ENCODE measurements around the gene WDR45B. TPM values are rescaled to one million over a fixed set of nuclear protein-coding genes. Genes with fewer than 3 reads are reported as not detected.

The WDR45B gene
- polyA plus RNA-seq, 1 donor from 2014 or later = 131 TPM

DNA sequence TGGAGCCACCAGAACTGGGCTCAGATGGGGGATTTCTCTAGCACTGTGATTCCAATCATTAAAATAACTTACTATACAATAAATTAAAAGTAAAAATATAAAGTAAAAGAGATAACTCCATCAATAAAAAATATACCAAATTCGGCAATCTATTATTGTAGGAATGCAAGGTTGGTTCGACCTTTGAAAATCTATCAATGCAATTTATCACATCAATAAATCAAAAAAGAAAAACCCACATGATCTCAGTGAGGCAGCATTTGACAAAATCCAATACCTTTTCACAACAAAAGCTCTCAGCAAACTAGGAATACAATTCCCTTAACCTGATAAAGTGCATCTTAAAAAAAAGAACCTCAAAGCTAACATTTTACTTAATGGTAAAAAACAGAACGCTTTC, 33.3 kb upstream of the WDR45B start:
- TF ChIP-seq TAF1 (IDR thresholded peaks at IDR 0.05; ENCODE audit: low read depth) = no peak
- no peak for TF ChIP-seq MXI1 (conservative IDR thresholded peaks at IDR 0.05; ENCODE audit: poor library complexity, severe bottlenecking)
- TF ChIP-seq RAD21 (conservative IDR thresholded peaks at IDR 0.05) = no peak
- TF ChIP-seq, protein P1, sequence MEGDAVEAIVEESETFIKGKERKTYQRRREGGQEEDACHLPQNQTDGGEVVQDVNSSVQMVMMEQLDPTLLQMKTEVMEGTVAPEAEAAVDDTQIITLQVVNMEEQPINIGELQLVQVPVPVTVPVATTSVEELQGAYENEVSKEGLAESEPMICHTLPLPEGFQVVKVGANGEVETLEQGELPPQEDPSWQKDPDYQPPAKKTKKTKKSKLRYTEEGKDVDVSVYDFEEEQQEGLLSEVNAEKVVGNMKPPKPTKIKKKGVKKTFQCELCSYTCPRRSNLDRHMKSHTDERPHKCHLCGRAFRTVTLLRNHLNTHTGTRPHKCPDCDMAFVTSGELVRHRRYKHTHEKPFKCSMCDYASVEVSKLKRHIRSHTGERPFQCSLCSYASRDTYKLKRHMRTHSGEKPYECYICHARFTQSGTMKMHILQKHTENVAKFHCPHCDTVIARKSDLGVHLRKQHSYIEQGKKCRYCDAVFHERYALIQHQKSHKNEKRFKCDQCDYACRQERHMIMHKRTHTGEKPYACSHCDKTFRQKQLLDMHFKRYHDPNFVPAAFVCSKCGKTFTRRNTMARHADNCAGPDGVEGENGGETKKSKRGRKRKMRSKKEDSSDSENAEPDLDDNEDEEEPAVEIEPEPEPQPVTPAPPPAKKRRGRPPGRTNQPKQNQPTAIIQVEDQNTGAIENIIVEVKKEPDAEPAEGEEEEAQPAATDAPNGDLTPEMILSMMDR (IDR thresholded peaks at IDR 0.05; ENCODE audit: poor library complexity, severe bottlenecking) = no peak
- no peak for TF ChIP-seq POLR2AphosphoS5 (IDR thresholded peaks at IDR 0.05)
- no peak for TF ChIP-seq EZH2 (IDR thresholded peaks at IDR 0.05; ENCODE audit: borderline replicate concordance, insufficient read depth, low read length, poor library complexity, severe bottlenecking)
- no peak for TF ChIP-seq SMC3 (conservative IDR thresholded peaks at IDR 0.05; ENCODE audit: poor library complexity)
- TF ChIP-seq, protein P2, sequence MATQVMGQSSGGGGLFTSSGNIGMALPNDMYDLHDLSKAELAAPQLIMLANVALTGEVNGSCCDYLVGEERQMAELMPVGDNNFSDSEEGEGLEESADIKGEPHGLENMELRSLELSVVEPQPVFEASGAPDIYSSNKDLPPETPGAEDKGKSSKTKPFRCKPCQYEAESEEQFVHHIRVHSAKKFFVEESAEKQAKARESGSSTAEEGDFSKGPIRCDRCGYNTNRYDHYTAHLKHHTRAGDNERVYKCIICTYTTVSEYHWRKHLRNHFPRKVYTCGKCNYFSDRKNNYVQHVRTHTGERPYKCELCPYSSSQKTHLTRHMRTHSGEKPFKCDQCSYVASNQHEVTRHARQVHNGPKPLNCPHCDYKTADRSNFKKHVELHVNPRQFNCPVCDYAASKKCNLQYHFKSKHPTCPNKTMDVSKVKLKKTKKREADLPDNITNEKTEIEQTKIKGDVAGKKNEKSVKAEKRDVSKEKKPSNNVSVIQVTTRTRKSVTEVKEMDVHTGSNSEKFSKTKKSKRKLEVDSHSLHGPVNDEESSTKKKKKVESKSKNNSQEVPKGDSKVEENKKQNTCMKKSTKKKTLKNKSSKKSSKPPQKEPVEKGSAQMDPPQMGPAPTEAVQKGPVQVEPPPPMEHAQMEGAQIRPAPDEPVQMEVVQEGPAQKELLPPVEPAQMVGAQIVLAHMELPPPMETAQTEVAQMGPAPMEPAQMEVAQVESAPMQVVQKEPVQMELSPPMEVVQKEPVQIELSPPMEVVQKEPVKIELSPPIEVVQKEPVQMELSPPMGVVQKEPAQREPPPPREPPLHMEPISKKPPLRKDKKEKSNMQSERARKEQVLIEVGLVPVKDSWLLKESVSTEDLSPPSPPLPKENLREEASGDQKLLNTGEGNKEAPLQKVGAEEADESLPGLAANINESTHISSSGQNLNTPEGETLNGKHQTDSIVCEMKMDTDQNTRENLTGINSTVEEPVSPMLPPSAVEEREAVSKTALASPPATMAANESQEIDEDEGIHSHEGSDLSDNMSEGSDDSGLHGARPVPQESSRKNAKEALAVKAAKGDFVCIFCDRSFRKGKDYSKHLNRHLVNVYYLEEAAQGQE (IDR thresholded peaks at IDR 0.05; ENCODE audit: borderline replicate concordance) = no peak
- TF ChIP-seq EP300 (conservative IDR thresholded peaks at IDR 0.05; ENCODE audit: poor library complexity, severe bottlenecking) = no peak
- no peaks in the 10 kb centered on the region for H4K20me1 ChIP-seq (ENCODE audit: insufficient read depth)
- no peak overlapping the region for H2AFZ ChIP-seq (ENCODE audit: low read depth, low read length)
- no peaks in the 10 kb centered on the region for H3K79me2 ChIP-seq (replicated peaks; ENCODE audit: insufficient read depth, low read length)
- no peak overlapping the region for H3K9ac ChIP-seq (ENCODE audit: low read length)
- no peaks in the 10 kb centered on the region for H3K36me3 ChIP-seq (ENCODE audit: insufficient read depth, low read length)
- H3K27me3 ChIP-seq (ENCODE audit: insufficient read depth, low read depth, low read length) = no peaks in the 10 kb centered on the region
- H3K4me3 ChIP-seq (ENCODE audit: low read length) = no peak overlapping the region
- H3K9me2 ChIP-seq (ENCODE audit: insufficient read depth, low read length) = no peaks in the 10 kb centered on the region
- H3F3A ChIP-seq (ENCODE audit: insufficient read depth, low read length, poor library complexity, severe bottlenecking) = no peaks in the 10 kb centered on the region
- H3K27ac ChIP-seq (ENCODE audit: low read length) = no peak overlapping the region
- peaks cover 4% of the 10 kb centered on the region for H3K9me3 ChIP-seq (ENCODE audit: low read length)
- no peak overlapping the region for H3K4me2 ChIP-seq (ENCODE audit: low read length)

DNA sequence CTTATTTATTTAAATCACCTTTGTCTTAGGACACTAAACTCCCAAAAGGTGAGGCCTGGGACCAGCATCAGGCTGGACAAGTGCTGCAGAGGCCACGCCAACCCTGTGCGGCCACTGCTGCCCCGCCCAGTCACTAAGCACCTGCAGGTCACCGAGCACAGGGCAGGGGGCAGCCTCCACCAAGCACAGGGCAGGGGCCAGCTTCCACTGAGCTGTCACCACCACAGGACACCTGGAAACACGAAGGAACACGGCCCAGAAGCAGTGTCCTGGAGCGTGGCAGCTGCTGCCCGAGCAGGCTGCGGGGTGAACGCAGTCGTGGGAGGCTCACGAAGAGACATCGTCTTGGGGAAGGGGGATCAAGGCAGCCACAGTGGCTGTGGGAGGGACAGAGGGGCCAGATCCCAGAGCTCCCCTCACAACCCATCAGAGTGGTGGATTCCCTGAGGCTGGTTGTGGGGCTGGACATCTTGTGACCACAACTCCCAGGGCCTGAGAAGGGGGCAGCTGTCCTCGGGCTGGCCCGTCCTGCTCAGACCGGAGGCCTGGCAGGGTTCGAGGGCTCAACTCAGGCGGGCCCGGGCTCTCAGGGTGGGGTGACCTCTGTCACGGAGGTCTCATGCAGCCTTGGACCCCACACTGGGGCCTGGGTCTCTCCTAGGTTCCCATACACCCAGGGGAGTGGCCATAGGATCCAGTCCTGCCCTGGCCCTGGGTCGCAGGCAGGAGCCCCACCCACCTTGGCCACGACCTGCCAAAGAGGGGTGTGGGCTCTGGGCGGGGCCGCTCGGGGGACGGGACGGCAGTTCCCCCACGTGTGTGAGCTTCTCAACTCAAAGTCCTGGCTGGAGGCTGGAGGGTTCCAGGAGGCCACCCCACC, 31.6 kb upstream of the WDR45B start:
- H3K4me2 ChIP-seq (ENCODE audit: low read length) = no peak overlapping the region
- TF ChIP-seq POLR2AphosphoS5 (IDR thresholded peaks at IDR 0.05) = no peak
- no peak for TF ChIP-seq TAF1 (IDR thresholded peaks at IDR 0.05; ENCODE audit: low read depth)
- no peak for TF ChIP-seq EZH2 (IDR thresholded peaks at IDR 0.05; ENCODE audit: borderline replicate concordance, insufficient read depth, low read length, poor library complexity, severe bottlenecking)
- TF ChIP-seq EP300 (conservative IDR thresholded peaks at IDR 0.05; ENCODE audit: poor library complexity, severe bottlenecking) = no peak
- no peak for TF ChIP-seq MXI1 (conservative IDR thresholded peaks at IDR 0.05; ENCODE audit: poor library complexity, severe bottlenecking)
- no peak for TF ChIP-seq SMC3 (conservative IDR thresholded peaks at IDR 0.05; ENCODE audit: poor library complexity)
- no peak for TF ChIP-seq RAD21 (conservative IDR thresholded peaks at IDR 0.05)
- TF ChIP-seq, protein P2 (IDR thresholded peaks at IDR 0.05; ENCODE audit: borderline replicate concordance) = no peak
- TF ChIP-seq, protein P1 (IDR thresholded peaks at IDR 0.05; ENCODE audit: poor library complexity, severe bottlenecking) = no peak
- H3K27ac ChIP-seq (ENCODE audit: low read length) = no peak overlapping the region

More for the DNA sequence above, 31.6 kb upstream of the WDR45B start:
- no peak overlapping the region for H3K9ac ChIP-seq (ENCODE audit: low read length)
- peaks cover 4% of the 10 kb centered on the region for H3K9me3 ChIP-seq (ENCODE audit: low read length)
- H3K27me3 ChIP-seq (ENCODE audit: insufficient read depth, low read depth, low read length) = no peaks in the 10 kb centered on the region
- H2AFZ ChIP-seq (ENCODE audit: low read depth, low read length) = no peak overlapping the region
- H3K9me2 ChIP-seq (ENCODE audit: insufficient read depth, low read length) = no peaks in the 10 kb centered on the region
- H4K20me1 ChIP-seq (ENCODE audit: insufficient read depth) = no peaks in the 10 kb centered on the region
- no peak overlapping the region for H3K4me3 ChIP-seq (ENCODE audit: low read length)
- H3K79me2 ChIP-seq (replicated peaks; ENCODE audit: insufficient read depth, low read length) = no peaks in the 10 kb centered on the region
- no peaks in the 10 kb centered on the region for H3K36me3 ChIP-seq (ENCODE audit: insufficient read depth, low read length)
- no peaks in the 10 kb centered on the region for H3F3A ChIP-seq (ENCODE audit: insufficient read depth, low read length, poor library complexity, severe bottlenecking)
